Breast epithelium (tissue), 3 donors: Measurements from ENCODE around the gene RHBDF2.

Source experiments
- POLR2A ChIP-seq: fragments of 450-650 bp; IDR thresholded peaks from one replicate; pipeline ENCODE4 v1.6.1; 2016; ENCODE audit warnings: antibody characterized with exemption, mild to moderate bottlenecking, moderate library complexity
- POLR2AphosphoS5 ChIP-seq, 3 donors: sonication (generic); formaldehyde crosslinking; IDR thresholded peaks; one replicate each; pipeline ENCODE4 v1.6.1; 2017; ENCODE audit warnings: antibody characterized with exemption in 3 of 3
- TF ChIP-seq, protein P1 (sequence below), 3 donors: fragments of 450-650 bp; IDR thresholded peaks; one replicate each; pipeline ENCODE4 v1.5.1; 2016 to 2017; ENCODE audit warnings: antibody characterized with exemption in 3 of 3, mild to moderate bottlenecking in 3 of 3, moderate library complexity in 3 of 3

DNA sequence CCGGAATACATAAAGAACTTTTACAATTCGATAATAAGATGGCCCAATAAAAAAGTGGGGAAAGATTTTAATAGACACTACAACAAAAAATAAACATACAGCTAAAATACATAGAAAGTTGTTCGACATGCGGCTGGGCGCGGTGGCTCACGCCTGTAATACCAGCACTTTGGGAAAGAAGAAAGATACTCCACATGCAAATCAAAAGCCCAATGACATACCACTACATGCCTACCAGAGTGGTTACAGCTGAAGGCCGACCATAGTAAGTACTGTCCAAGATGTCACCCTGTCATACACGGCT lies 47.9 kb upstream of the RHBDF2 start:
- TF ChIP-seq, protein P1, sequence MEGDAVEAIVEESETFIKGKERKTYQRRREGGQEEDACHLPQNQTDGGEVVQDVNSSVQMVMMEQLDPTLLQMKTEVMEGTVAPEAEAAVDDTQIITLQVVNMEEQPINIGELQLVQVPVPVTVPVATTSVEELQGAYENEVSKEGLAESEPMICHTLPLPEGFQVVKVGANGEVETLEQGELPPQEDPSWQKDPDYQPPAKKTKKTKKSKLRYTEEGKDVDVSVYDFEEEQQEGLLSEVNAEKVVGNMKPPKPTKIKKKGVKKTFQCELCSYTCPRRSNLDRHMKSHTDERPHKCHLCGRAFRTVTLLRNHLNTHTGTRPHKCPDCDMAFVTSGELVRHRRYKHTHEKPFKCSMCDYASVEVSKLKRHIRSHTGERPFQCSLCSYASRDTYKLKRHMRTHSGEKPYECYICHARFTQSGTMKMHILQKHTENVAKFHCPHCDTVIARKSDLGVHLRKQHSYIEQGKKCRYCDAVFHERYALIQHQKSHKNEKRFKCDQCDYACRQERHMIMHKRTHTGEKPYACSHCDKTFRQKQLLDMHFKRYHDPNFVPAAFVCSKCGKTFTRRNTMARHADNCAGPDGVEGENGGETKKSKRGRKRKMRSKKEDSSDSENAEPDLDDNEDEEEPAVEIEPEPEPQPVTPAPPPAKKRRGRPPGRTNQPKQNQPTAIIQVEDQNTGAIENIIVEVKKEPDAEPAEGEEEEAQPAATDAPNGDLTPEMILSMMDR (IDR thresholded peaks at IDR 0.05): no peak
- TF ChIP-seq POLR2AphosphoS5 (IDR thresholded peaks at IDR 0.05) (no peak), POLR2A (no peak)
